Measurements from ENCODE around the gene JHY. TPM values are rescaled to one million over a fixed set of nuclear protein-coding genes. Genes with fewer than 3 reads are reported as not detected.

Gene JHY
- total RNA-seq, 2 donors from 2014 or later, result 4.9 to 7.0 TPM

- H3K27ac ChIP-seq, result no peak overlapping the region
- H3K36me3 ChIP-seq, result no peaks in the 10 kb centered on the region
- DNase-seq (ENCODE audit: low spot score) (no peak), ATAC-seq (ENCODE audit: insufficient number of reproducible peaks, low FRiP score, low read depth) (no peak)
- no peak for TF ChIP-seq CTCF (IDR thresholded peaks at IDR 0.05)
- no peaks in the 10 kb centered on the region for H3K27me3 ChIP-seq (replicated peaks; ENCODE audit: insufficient read depth)
- H3K9me3 ChIP-seq, result no peaks in the 10 kb centered on the region
- H3K4me3 ChIP-seq, result no peak overlapping the region
- no peaks in the 10 kb centered on the region for H3K4me1 ChIP-seq (ENCODE audit: control insufficient read depth in 1 of 2, low read depth in 2 of 2)
These were observed 39.0 kb upstream of the JHY start for GRCh38 chr11:122843281-122844141.

GRCh38 chr11:122847466-122847865 lies 35.1 kb upstream of the JHY start:
- no peaks in the 10 kb centered on the region for H3K27me3 ChIP-seq (replicated peaks; ENCODE audit: insufficient read depth)
- H3K9me3 ChIP-seq, result no peaks in the 10 kb centered on the region
- TF ChIP-seq CTCF (IDR thresholded peaks at IDR 0.05), result no peak
- no peak for ATAC-seq (ENCODE audit: insufficient number of reproducible peaks, low FRiP score, low read depth)
- no peak overlapping the region for H3K27ac ChIP-seq
- H3K36me3 ChIP-seq, result no peaks in the 10 kb centered on the region
- no peak for DNase-seq (ENCODE audit: low spot score)
- H3K4me1 ChIP-seq (ENCODE audit: control insufficient read depth in 1 of 2, low read depth in 2 of 2), result no peaks in the 10 kb centered on the region
- H3K4me3 ChIP-seq, result no peak overlapping the region

- H3K27me3 ChIP-seq (replicated peaks; ENCODE audit: insufficient read depth), result no peaks in the 10 kb centered on the region
- no peaks in the 10 kb centered on the region for H3K36me3 ChIP-seq
- no peak for TF ChIP-seq CTCF (IDR thresholded peaks at IDR 0.05)
- ATAC-seq (ENCODE audit: insufficient number of reproducible peaks, low FRiP score, low read depth) (no peak), DNase-seq (ENCODE audit: low spot score) (no peak)
- no peaks in the 10 kb centered on the region for H3K9me3 ChIP-seq
- no peak overlapping the region for H3K27ac ChIP-seq
- H3K4me3 ChIP-seq, result no peak overlapping the region
- H3K4me1 ChIP-seq (ENCODE audit: control insufficient read depth in 1 of 2, low read depth in 2 of 2), result no peaks in the 10 kb centered on the region
These were observed 34.4 kb upstream of the JHY start for GRCh38 chr11:122848186-122848585.

- H3K27me3 ChIP-seq (replicated peaks; ENCODE audit: insufficient read depth), result no peaks in the 10 kb centered on the region
- no peak for TF ChIP-seq CTCF (IDR thresholded peaks at IDR 0.05)
- DNase-seq (ENCODE audit: low spot score), result no peak
- no peak overlapping the region for H3K4me3 ChIP-seq
- ATAC-seq (ENCODE audit: insufficient number of reproducible peaks, low FRiP score, low read depth), result no peak
- no peaks in the 10 kb centered on the region for H3K4me1 ChIP-seq (ENCODE audit: control insufficient read depth in 1 of 2, low read depth in 2 of 2)
- H3K9me3 ChIP-seq, result no peaks in the 10 kb centered on the region
- no peaks in the 10 kb centered on the region for H3K36me3 ChIP-seq
- no peak overlapping the region for H3K27ac ChIP-seq
These were observed 32.4 kb upstream of the JHY start for GRCh38 chr11:122850076-122850631.

- no peak for DNase-seq (ENCODE audit: low spot score)
- no peak overlapping the region for H3K4me3 ChIP-seq
These were observed 31.1 kb upstream of the JHY start for GRCh38 chr11:122851366-122851966.

More at GRCh38 chr11:122851366-122851966, 31.1 kb upstream of the JHY start:
- no peaks in the 10 kb centered on the region for H3K27me3 ChIP-seq (replicated peaks; ENCODE audit: insufficient read depth)
- no peaks in the 10 kb centered on the region for H3K36me3 ChIP-seq
- no peaks in the 10 kb centered on the region for H3K4me1 ChIP-seq (ENCODE audit: control insufficient read depth in 1 of 2, low read depth in 2 of 2)
- no peak for ATAC-seq (ENCODE audit: insufficient number of reproducible peaks, low FRiP score, low read depth)
- H3K27ac ChIP-seq, result no peak overlapping the region
- no peak for TF ChIP-seq CTCF (IDR thresholded peaks at IDR 0.05)
- H3K9me3 ChIP-seq, result no peaks in the 10 kb centered on the region

Data from thoracic aorta (tissue), 2 donors.